ENCODE data around the gene CHML. TPM values are rescaled to one million over a fixed set of nuclear protein-coding genes. Genes with fewer than 3 reads are reported as not detected.

The CHML gene
- total and polyA plus RNA-seq, 2 of the 8 experiments (the other 6 are each of a cell fraction or from before 2014, with no cell fraction given): 11.5 to 82.4 TPM

DNA sequence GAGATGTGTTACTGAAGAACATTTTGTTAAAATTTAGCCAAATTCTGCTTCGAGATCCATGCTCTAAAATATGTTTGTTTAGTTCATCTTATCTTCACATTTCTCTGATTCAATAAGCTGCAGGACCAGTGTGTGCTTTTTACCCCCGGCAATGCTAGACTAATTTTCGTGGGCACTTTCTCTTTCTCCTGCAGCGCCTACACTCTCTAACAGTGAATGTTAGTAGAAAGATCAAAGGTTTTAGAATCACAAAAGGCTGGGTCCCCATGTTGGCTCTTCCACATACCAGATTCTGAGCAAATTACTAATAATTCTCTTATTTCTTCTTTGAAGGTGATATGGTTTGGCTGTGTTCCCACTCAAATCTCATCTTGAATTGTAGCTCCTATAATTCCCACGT lies 8.5 kb downstream of the CHML start:
- CTCF ChIA-PET (ENCODE audit: partially characterized antibody): interaction anchor here (1.1 to 1.7 kb wide), 2 partner anchors 20 to 206 kb away, joined by 3 read pairs; no protein-coding TSS in a partner anchor
- no peak overlapping the region for H3K4me3 ChIP-seq (ENCODE audit: extremely low read depth in 1 of 4, insufficient read depth in 2 of 4, low read depth in 3 of 4, low read length in 4 of 4)
- H3K79me2 ChIP-seq (ENCODE audit: control insufficient read depth in 1 of 2, insufficient read depth in 2 of 2, low read length in 2 of 2): peaks cover 0 to 62% of the 10 kb centered on the region in 2 experiments; a peak in 3 of 4 replicates
- no peak overlapping the region for H3K27ac ChIP-seq (ENCODE audit: low read depth, low read length)
- no peak overlapping the region for H2BK12ac ChIP-seq (ENCODE audit: low read depth, low read length)
- WGBS, 2 experiments (ENCODE audit: extremely low coverage in 1 of 2, insufficient coverage in 1 of 2, insufficient read length in 1 of 2, insufficient replicate concordance in 2 of 2, low coverage in 1 of 2, low lambda C conversion rate in 2 of 2, missing lambda C conversion rate in 1 of 2): 86% methylated on average over 5 of the region's 5 CpGs; no CpG with 5 or more reads in 1 of the 2 experiments
- H3K9ac ChIP-seq (replicated peaks in 1 of 4; ENCODE audit: extremely low read depth in 1 of 4, low read depth in 3 of 4, low read length in 3 of 4): no peak overlapping the region
- H2BK5ac ChIP-seq (ENCODE audit: low read depth, low read length): no peak overlapping the region
- peaks cover 0 to 34% (median 11%) of the 10 kb centered on the region in 4 experiments; a peak in 6 of 8 replicates for H3K36me3 ChIP-seq (ENCODE audit: control insufficient read depth in 2 of 4, insufficient read depth in 4 of 4, low read length in 3 of 4)
- H3K9me3 ChIP-seq (ENCODE audit: insufficient read depth in 2 of 2, low read depth in 1 of 2, low read length in 1 of 2): no peaks in the 10 kb centered on the region
- POLR2A ChIA-PET (ENCODE audit: partially characterized antibody): interaction anchor here (0.7 kb wide), 1 partner anchor 49 kb away, joined by 3 read pairs; no protein-coding TSS in a partner anchor
- no peak overlapping the region for H2BK120ac ChIP-seq (replicated peaks; ENCODE audit: low read depth, low read length)
- no peak overlapping the region for H3K23ac ChIP-seq (ENCODE audit: insufficient read length)
- no peaks in the 10 kb centered on the region for H3K23me2 ChIP-seq (ENCODE audit: low read depth, low read length)
- H4K5ac ChIP-seq (ENCODE audit: insufficient read length, low read depth, low read length): no peak overlapping the region
- H3K4me1 ChIP-seq (replicated peaks in 1 of 4; ENCODE audit: control insufficient read depth in 3 of 4, insufficient read depth in 4 of 4, low read length in 3 of 4): peaks cover 0 to 3% (median 0%) of the 10 kb centered on the region in 4 experiments; a peak in 3 of 7 replicates
- H2AK5ac ChIP-seq (ENCODE audit: low read depth, low read length): no peak overlapping the region
- H3K56ac ChIP-seq (replicated peaks; ENCODE audit: insufficient read length, low read depth, low read length): no peak overlapping the region
- H3K79me1 ChIP-seq (ENCODE audit: low read depth, low read length): no peaks in the 10 kb centered on the region
- H4K8ac ChIP-seq (ENCODE audit: extremely low read depth, insufficient read depth, low read length): no peak overlapping the region
- DNase-seq (ENCODE audit: low read depth in 1 of 2, low spot score in 2 of 2) (no peak), FAIRE-seq (no peak)
- no peak overlapping the region for H3K4ac ChIP-seq (replicated peaks; ENCODE audit: insufficient read length, low read depth, low read length)
- no peak overlapping the region for H2BK15ac ChIP-seq (ENCODE audit: low read length)
- H2BK20ac ChIP-seq (ENCODE audit: low read length): no peak overlapping the region
- no peak overlapping the region for H4K91ac ChIP-seq (replicated peaks; ENCODE audit: insufficient read length, low read length)
- H3K18ac ChIP-seq (ENCODE audit: extremely low read depth, low read length): no peak overlapping the region
- H3K14ac ChIP-seq (ENCODE audit: insufficient read length): no peak overlapping the region
- H3K27me3 ChIP-seq (replicated peaks in 1 of 4; ENCODE audit: control insufficient read depth in 3 of 4, extremely low read depth in 1 of 4, insufficient read depth in 3 of 4, low read length in 3 of 4): no peaks in the 10 kb centered on the region
- H3K4me2 ChIP-seq (ENCODE audit: insufficient read depth in 1 of 2, low read depth in 2 of 2, low read length in 2 of 2): no peak overlapping the region
- H4K20me1 ChIP-seq (replicated peaks in 1 of 2; ENCODE audit: control insufficient read depth in 1 of 2, insufficient read depth in 2 of 2, low read length in 2 of 2): peaks cover 2 to 6% of the 10 kb centered on the region in 2 experiments
- no peak overlapping the region for H2AFZ ChIP-seq (ENCODE audit: low read length)
- TF ChIP-seq PHF8 (conservative IDR thresholded peaks at IDR 0.05; ENCODE audit: low read depth, low read length) (no peak), JUN (IDR thresholded peaks at IDR 0.05; ENCODE audit: low read depth, low read length) (no peak), SRF (IDR thresholded peaks at IDR 0.05; ENCODE audit: low read depth, low read length) (no peak), CTBP2 (IDR thresholded peaks at IDR 0.05; ENCODE audit: borderline replicate concordance, insufficient read depth, insufficient read length, low read length) (no peak), EP300 (IDR thresholded peaks at IDR 0.05; ENCODE audit: borderline replicate concordance in 1 of 2, low read depth in 2 of 2, low read length in 2 of 2) (no peak), EZH2 (IDR thresholded peaks at IDR 0.05; ENCODE audit: low read depth, low read length, severe bottlenecking) (no peak), CTCF (IDR thresholded peaks at IDR 0.05; ENCODE audit: control extremely low read depth in 1 of 3, insufficient read depth in 1 of 3, low read depth in 1 of 3, low read length in 3 of 3) (no peak), BACH1 (IDR thresholded peaks at IDR 0.05; ENCODE audit: low read length) (no peak), JUND (IDR thresholded peaks at IDR 0.05; ENCODE audit: low read length) (no peak), BCL11A (IDR thresholded peaks at IDR 0.05; ENCODE audit: low read depth in 2 of 2, low read length in 2 of 2) (no peak), TBP (IDR thresholded peaks at IDR 0.05; ENCODE audit: low read depth, low read length) (no peak)

All from H1 (cell line).